Kidney (tissue), 14 donors: ENCODE data around the gene PLAAT1. TPM values are rescaled to one million over a fixed set of nuclear protein-coding genes. Genes with fewer than 3 reads are reported as not detected.

Experiments used
- DNase-seq, 5 donors: peaks; one replicate each; pipeline ENCODE4 v3.0.0-alpha.2; 2013 to 2020
- FAIRE-seq: peaks from 2 replicates; lab custom pipeline; 2012; peaks lifted over from hg19 to GRCh38; lab: Jason Lieb, UNC
- H3K27ac ChIP-seq, 2 donors: one replicate each; pipeline ENCODE4 v1.7.0; 2013; ENCODE audit warnings: low read depth in 2 of 2, low read length in 2 of 2, inconsistent platforms in 1 of 2
- H3K27me3 ChIP-seq: one replicate; pipeline ENCODE4 v1.7.1; 2013; ENCODE audit warnings: low read length, inconsistent platforms; ENCODE audit not compliant: control insufficient read depth, insufficient read depth
- H3K36me3 ChIP-seq, 3 donors: one replicate each; pipeline versions ENCODE4 v1.7.0 to v1.7.1; 2013; ENCODE audit warnings: low read length in 3 of 3, control low read depth in 1 of 3, inconsistent platforms in 1 of 3; ENCODE audit not compliant: insufficient read depth in 3 of 3, control insufficient read depth in 2 of 3
- H3K4me1 ChIP-seq, 3 donors: one replicate each; pipeline versions ENCODE4 v1.7.0 to v1.7.1; 2013; ENCODE audit warnings: low read length in 3 of 3, inconsistent platforms in 1 of 3, low read depth in 1 of 3; ENCODE audit not compliant: control insufficient read depth in 2 of 3, insufficient read depth in 2 of 3
- H3K4me3 ChIP-seq, 3 donors: one replicate each; pipeline versions ENCODE4 v1.7.0 to v1.8.1; 2013; ENCODE audit warnings: low read length in 3 of 3, control low read depth in 1 of 3, inconsistent platforms in 1 of 3
- H3K9ac ChIP-seq, 3 donors: one replicate each; pipeline versions ENCODE4 v1.7.0 to v1.7.1; 2013; ENCODE audit warnings: low read length in 3 of 3, control low read depth in 1 of 3, inconsistent platforms in 1 of 3
- H3K9me3 ChIP-seq, 3 donors: one replicate each; pipeline versions ENCODE4 v1.7.0 to v1.7.1; 2013; ENCODE audit warnings: low read length in 3 of 3, control low read depth in 1 of 3, inconsistent platforms in 1 of 3; ENCODE audit not compliant: control insufficient read depth in 2 of 3, insufficient read depth in 1 of 3
- CTCF ChIP-seq: IDR thresholded peaks from 3 replicates; pipeline ENCODE4 v1.5.1; 2012; ENCODE audit warnings: mild to moderate bottlenecking, moderate library complexity, borderline replicate concordance; ENCODE audit not compliant: insufficient read depth; ENCODE audit errors: extremely low read depth
- intact Hi-C: fragments of 100-400 bp; cut with DNase I; formaldehyde crosslinking; loops from one replicate; pipeline ENCODE4 v1.11.1; 2022
- polyA plus RNA-seq: library from polyadenylated mRNA; stranded (reverse); fragments of 350-450 nt; fragmentation: Illumina TruSeq; extraction: RNeasy Lipid Tissue Mini Kit (QIAGEN cat#74804); gene quantifications from one replicate; pipeline ENCODE4 v1.2.3, GENCODE V29; 2014; ENCODE audit warnings: low read depth, low replicate concordance; ENCODE audit not compliant: insufficient read depth
- total RNA-seq: library from RNA; stranded (reverse); fragmentation: NEBNext Ultra II Directional; extraction: Animal tissue kit (Norgen Biotek cat#: 25700); gene quantifications from one replicate; pipeline ENCODE4 v1.2.1, GENCODE V29; 2021
- donor health status: control.
- donor health status: control.
- donor health status: control.
- donor health status: control.
- donor health status: control.
- donor health status: DM: yes; HTN: yes; CAD: no.
- donor health status: Normal renal cell carcinoma (clear cell type).

Gene PLAAT1
- total and polyA plus RNA-seq, 2 donors from 2014 or later: 0.39 to 0.72 TPM

GRCh38 chr3:193261970-193262369 lies 20.9 kb downstream of the PLAAT1 start:
- no peak for DNase-seq
- no peaks in the 10 kb centered on the region for H3K36me3 ChIP-seq
- TF ChIP-seq CTCF: no peak
- H3K9ac ChIP-seq: no peak overlapping the region
- intact Hi-C loops: no loop called here
- H3K9me3 ChIP-seq: peaks cover 0 to 1% (median 0%) of the 10 kb centered on the region in 3 donors
- H3K27me3 ChIP-seq: no peaks in the 10 kb centered on the region
- H3K4me3 ChIP-seq: no peak overlapping the region
- H3K4me1 ChIP-seq: no peaks in the 10 kb centered on the region
- H3K27ac ChIP-seq: no peak overlapping the region
- no peak for FAIRE-seq

GRCh38 chr3:193262707-193263106 lies 21.7 kb downstream of the PLAAT1 start:
- FAIRE-seq (no peak), DNase-seq (no peak)
- no peak for TF ChIP-seq CTCF
- no peaks in the 10 kb centered on the region for H3K27me3 ChIP-seq
- H3K36me3 ChIP-seq: no peaks in the 10 kb centered on the region
- H3K9ac ChIP-seq: no peak overlapping the region
- H3K4me1 ChIP-seq: no peaks in the 10 kb centered on the region
- no peak overlapping the region for H3K27ac ChIP-seq
- intact Hi-C loops: no loop called here
- H3K9me3 ChIP-seq: peaks cover 0 to 1% (median 0%) of the 10 kb centered on the region in 3 donors
- H3K4me3 ChIP-seq: no peak overlapping the region

GRCh38 chr3:193269343-193270028 lies 28.5 kb downstream of the PLAAT1 start:
- no peak overlapping the region for H3K9ac ChIP-seq
- intact Hi-C loops: no loop called here
- no peaks in the 10 kb centered on the region for H3K27me3 ChIP-seq
- no peak overlapping the region for H3K27ac ChIP-seq
- FAIRE-seq (no peak), DNase-seq (no peak)
- no peak for TF ChIP-seq CTCF
- no peaks in the 10 kb centered on the region for H3K36me3 ChIP-seq
- H3K9me3 ChIP-seq: no peaks in the 10 kb centered on the region
- no peaks in the 10 kb centered on the region for H3K4me1 ChIP-seq
- no peak overlapping the region for H3K4me3 ChIP-seq
